DOHH2 (cell line): Measurements from ENCODE around the gene SCRN1.

Experiments
- CTCF ChIP-seq: fragments of 200-600 bp; sonication (generic); IDR thresholded peaks from one replicate; pipeline ENCODE4 v1.5.1; 2014; ENCODE audit warnings: antibody characterized with exemption, mild to moderate bottlenecking, low read depth, low read length; ENCODE audit not compliant: poor library complexity, severe bottlenecking
- EZH2phosphoT487 ChIP-seq: fragments of 200-600 bp; sonication (generic); IDR thresholded peaks from 2 replicates; pipeline ENCODE4 v1.6.1; 2017; ENCODE audit warnings: borderline replicate concordance, mild to moderate bottlenecking, antibody characterized with exemption, low read length, moderate library complexity, mixed read lengths

DNA sequence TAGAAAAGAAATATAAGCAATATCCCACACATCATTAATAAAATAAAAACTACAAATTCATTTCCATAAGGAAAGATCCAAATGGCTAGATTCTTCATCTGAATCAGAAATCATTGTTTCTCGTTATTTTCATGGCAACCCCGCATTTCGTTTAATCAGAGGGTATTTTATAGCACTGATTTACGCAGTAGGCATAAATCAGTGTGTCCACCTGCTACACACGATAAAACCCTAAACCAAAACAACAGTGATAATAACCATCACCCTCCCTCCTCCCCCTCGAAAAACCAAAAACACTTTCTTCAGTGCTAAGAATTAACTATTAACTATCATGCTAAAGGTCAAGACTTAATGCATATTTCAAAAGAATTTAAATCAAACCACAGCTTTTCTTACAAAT lies 20.4 kb upstream of the SCRN1 start:
- TF ChIP-seq CTCF (no peak), EZH2phosphoT487 (no peak)
